ENCODE results near the gene RAD1.
A peak's percentile ranks its signal among the peaks of the same experiment; 100 is the strongest.

The RAD1 gene

DNA sequence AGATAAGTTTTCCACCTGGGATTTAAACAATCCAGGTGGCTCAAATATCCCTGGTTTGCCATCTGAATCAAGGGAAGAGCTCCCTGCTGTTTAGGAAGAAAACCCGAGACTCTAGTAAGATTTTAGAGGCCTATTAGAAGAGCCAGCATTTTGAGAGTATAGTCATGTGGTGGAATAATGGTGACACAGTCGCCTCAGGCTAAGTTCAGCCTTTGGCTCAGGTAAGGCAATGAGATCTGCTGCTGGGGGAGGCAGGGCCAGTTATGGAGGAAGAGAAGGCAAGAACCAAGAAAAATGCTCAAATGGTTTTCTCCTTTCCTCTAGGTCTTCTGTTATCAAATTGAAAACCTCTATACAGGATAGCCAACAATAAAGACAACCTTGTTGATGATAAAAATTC is 16.2 kb downstream of the RAD1 start:
- Histone ChIP-seq H3K4me1 (peaks cover 0 to 9% (median 0%) of the 10 kb centered on the region in 10 experiments; a peak in 8 of 20 replicates), H3K9me3 (replicated peaks in 1 of 11) (no peaks in the 10 kb centered on the region), H3K27me3 (no peaks in the 10 kb centered on the region), H3K4me3 (no peak overlapping the region), H4K20me1 (no peaks in the 10 kb centered on the region; a peak in 1 of 22 replicates), H3K36me3 (peaks cover 0 to 35% (median 6%) of the 10 kb centered on the region in 11 experiments; a peak in 12 of 22 replicates), H3K4me2 (no peak overlapping the region), H3K9ac (no peak overlapping the region), H3K27ac (no peak overlapping the region)
- no peak for TF ChIP-seq Cebpa-rat (IDR thresholded peaks at IDR 0.05)

DNA sequence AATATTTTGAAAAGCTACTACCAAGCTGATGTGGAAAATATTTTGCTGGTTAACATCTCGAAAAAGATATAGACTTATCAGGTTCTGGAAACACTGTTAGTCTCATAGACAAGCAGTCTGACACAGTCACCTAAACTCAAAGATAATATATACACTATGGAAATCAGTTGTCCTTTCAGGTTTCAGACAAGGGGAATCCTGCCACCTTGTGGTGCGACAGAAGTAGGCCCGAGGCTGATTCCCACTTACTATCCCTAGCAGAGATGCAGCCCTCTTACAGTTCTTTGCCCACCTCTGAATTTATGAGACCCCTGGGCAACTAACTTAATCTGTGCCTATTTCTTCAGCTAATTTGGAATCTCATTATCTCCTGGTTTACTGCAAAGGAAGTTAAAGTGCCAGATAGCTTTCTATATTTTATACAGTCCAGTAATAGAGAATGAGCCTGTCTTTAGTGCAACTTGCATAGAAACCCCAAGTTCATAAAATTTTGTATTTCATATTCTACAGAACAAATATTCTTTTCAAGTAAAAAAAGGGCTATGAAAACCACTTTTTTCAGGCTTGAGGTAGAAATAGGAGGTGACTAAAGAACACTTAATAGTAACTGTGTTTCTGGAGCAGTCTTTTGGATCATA is 16.9 kb downstream of the RAD1 start:
- H4K20me1 ChIP-seq: no peaks in the 10 kb centered on the region

DNA sequence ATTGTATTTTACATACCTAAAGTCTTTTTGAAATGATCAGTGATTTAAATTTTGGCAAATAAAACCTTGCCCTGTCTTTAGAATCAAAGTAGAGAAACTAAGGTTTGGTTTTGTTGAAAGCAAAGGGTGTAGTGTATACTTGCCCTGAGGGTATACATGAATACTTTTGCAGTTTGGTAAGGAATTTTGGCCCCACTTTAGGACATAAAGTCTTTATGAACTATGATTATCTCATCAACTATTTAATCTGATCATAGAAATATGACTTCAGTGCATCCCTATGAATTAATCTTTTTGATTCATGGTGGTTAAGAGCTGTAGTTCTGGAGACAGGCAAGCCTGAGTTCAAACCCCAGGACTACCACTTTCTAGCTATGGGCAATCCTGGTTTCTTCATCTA is 17.7 kb downstream of the RAD1 start:
- peaks cover 0 to 23% (median 5%) of the 10 kb centered on the region in 11 experiments; a peak in 9 of 22 replicates for H3K36me3 ChIP-seq
- no peak overlapping the region for H3K4me3 ChIP-seq
- H3K4me1 ChIP-seq: peaks cover 0 to 21% (median 9%) of the 10 kb centered on the region in 10 experiments; a peak in 13 of 20 replicates
- H3K27me3 ChIP-seq: no peaks in the 10 kb centered on the region
- no peak overlapping the region for H3K9ac ChIP-seq
- no peak overlapping the region for H3K27ac ChIP-seq
- no peak overlapping the region for H3K4me2 ChIP-seq
- no peak for TF ChIP-seq Cebpa-rat (IDR thresholded peaks at IDR 0.05)
- no peaks in the 10 kb centered on the region for H3K9me3 ChIP-seq (replicated peaks in 1 of 11)
- no peaks in the 10 kb centered on the region for H4K20me1 ChIP-seq

More for the DNA sequence above, 16.9 kb downstream of the RAD1 start:
- Histone ChIP-seq H3K27ac (no peak overlapping the region), H3K27me3 (no peaks in the 10 kb centered on the region), H3K4me3 (no peak overlapping the region), H3K36me3 (peaks cover 0 to 29% (median 6%) of the 10 kb centered on the region in 11 experiments; a peak in 9 of 22 replicates), H3K4me2 (no peak overlapping the region), H3K9me3 (replicated peaks in 1 of 11) (no peaks in the 10 kb centered on the region), H3K4me1 (peaks cover 0 to 16% (median 6%) of the 10 kb centered on the region in 10 experiments; a peak in 13 of 20 replicates), H3K9ac (no peak overlapping the region)
- TF ChIP-seq Cebpa-rat (IDR thresholded peaks at IDR 0.05): no peak

DNA sequence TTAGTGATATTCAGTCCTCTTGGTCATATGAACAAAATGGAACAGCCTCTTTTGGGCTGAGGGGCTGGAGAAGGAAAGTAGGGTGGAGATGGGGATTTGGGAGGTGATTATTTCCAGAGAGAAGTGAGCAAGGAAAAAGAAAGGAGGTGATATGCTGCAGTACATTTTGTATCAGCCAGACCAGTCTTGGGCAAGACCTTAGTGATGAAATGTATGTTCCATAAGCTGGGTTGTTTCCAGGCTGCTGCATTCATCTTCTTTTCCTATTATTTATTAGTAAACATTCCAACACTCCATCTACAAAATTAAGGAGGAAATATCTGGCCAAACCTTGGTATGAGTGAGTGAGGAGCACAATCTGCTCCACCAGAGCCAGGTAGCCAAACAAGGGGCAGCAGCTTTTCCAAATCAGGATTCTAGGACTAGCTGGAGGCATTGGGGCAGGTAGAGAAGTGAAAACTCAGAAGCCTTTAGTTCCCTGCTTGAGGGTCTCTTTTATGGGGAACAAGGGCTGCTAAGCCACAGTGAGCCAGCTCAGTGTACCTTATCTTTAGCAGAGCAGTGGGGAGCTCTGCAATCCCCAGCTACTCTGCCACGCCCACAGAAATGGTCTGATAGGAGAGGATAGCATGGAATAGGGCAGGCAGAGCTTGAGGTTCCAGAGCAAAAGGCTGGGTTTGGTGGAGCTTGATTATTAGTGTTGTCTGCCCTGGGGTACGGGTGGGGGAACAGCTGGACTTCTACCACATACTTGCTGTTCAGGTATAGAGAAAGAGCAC is 19.5 kb downstream of the RAD1 start:
- TF ChIP-seq Cebpa-rat (IDR thresholded peaks at IDR 0.05): no peak
- Histone ChIP-seq H3K4me2 (no peak overlapping the region), H3K27ac (no peak overlapping the region), H3K4me1 (peaks cover 0 to 21% (median 9%) of the 10 kb centered on the region in 10 experiments; a peak in 13 of 20 replicates), H3K9me3 (replicated peaks in 1 of 11) (no peaks in the 10 kb centered on the region), H3K9ac (no peak overlapping the region), H3K4me3 (no peak overlapping the region), H3K36me3 (peaks cover 0 to 10% (median 0%) of the 10 kb centered on the region in 11 experiments; a peak in 1 of 22 replicates), H4K20me1 (no peaks in the 10 kb centered on the region), H3K27me3 (no peaks in the 10 kb centered on the region)

DNA sequence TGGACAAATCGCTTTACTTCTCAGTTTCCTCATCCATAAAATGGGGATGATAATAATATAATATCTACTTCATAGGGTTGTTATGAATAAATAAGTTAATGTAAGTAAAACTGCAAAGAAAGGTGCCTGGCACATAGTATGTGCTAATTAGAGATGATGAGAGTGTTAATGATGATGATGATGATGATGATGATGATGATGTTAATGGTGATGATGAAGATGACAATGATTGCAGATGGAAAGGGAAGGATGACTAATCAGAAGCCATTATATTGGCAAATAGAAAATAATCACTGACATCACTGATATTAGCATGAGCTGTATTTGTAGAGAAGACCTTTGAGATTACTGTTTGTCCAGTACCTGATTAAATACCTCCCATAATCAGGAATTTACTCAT is 20.6 kb downstream of the RAD1 start:
- 0 out of 22 replicates have a peak overlapping the region, but pooled peaks of 2 of the 11 experiments have one; percentile 69 to 74 for H3K4me2 ChIP-seq
- TF ChIP-seq Cebpa-rat (IDR thresholded peaks at IDR 0.05): no peak
- H3K4me3 ChIP-seq: no peak overlapping the region
- peaks cover 0 to 21% (median 9%) of the 10 kb centered on the region in 10 experiments; a peak in 13 of 20 replicates for H3K4me1 ChIP-seq
- no peak overlapping the region for H3K9ac ChIP-seq
- peaks cover 0 to 10% (median 0%) of the 10 kb centered on the region in 11 experiments; a peak in 1 of 22 replicates for H3K36me3 ChIP-seq
- H3K27me3 ChIP-seq: no peaks in the 10 kb centered on the region
- no peaks in the 10 kb centered on the region for H4K20me1 ChIP-seq
- no peaks in the 10 kb centered on the region for H3K9me3 ChIP-seq (replicated peaks in 1 of 11)
- no peak overlapping the region for H3K27ac ChIP-seq

DNA sequence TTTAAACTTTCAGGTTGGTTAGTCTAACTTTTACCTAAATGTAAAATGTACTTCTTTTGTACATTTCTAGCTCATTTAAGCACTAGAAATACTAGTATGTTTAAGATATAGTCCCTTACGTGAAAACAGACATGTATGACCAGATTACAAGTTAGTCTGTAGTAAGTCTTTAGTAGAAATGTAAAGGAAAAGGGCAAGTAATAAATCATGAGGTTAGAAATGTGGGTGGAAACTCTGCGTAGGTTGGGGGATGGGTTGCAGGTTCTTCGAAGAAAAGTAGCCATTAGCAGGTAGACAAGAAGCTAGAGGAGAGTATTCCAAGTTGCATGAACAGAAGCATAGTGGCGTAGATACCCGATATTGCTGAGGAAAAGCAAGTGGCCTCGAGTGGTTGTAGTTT is 22.9 kb downstream of the RAD1 start:
- Histone ChIP-seq H3K27ac (no peak overlapping the region), H3K27me3 (no peaks in the 10 kb centered on the region), H3K9me3 (replicated peaks in 1 of 11) (no peaks in the 10 kb centered on the region)

DNA sequence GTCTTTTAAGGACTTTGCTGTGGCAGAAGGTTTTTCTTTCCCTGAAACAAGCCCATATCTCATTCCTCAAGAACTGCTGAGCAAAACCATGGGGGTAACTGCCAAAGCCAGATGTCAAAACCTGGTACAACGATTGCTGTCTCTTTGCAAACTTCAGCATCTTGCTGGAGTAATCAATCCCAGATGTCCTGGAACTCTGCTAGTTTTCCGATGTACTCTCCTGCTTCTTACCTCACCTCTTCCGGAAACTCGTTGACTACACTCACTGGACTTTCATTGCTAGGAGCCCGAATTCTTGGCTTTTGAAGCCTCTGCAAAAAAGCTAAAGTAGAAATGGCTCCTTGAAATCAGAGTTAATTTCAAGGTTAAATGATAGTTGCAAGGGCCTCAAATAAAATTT is 23.3 kb downstream of the RAD1 start:
- Histone ChIP-seq H3K27me3 (no peaks in the 10 kb centered on the region), H3K4me3 (no peak overlapping the region), H3K9me3 (replicated peaks in 1 of 11) (no peaks in the 10 kb centered on the region), H4K20me1 (no peaks in the 10 kb centered on the region), H3K36me3 (peaks cover 0 to 10% (median 0%) of the 10 kb centered on the region in 11 experiments; a peak in 1 of 22 replicates), H3K9ac (no peak overlapping the region), H3K27ac (no peak overlapping the region), H3K4me1 (peaks cover 0 to 21% (median 9%) of the 10 kb centered on the region in 10 experiments; a peak in 13 of 20 replicates), H3K4me2 (no peak overlapping the region)
- TF ChIP-seq Cebpa-rat (IDR thresholded peaks at IDR 0.05): no peak

More for the DNA sequence above, 22.9 kb downstream of the RAD1 start:
- TF ChIP-seq Cebpa-rat (IDR thresholded peaks at IDR 0.05): no peak
- Histone ChIP-seq H4K20me1 (no peaks in the 10 kb centered on the region), H3K9ac (no peak overlapping the region), H3K4me3 (no peak overlapping the region), H3K4me1 (peaks cover 0 to 21% (median 9%) of the 10 kb centered on the region in 10 experiments; a peak in 13 of 20 replicates), H3K36me3 (peaks cover 0 to 10% (median 0%) of the 10 kb centered on the region in 11 experiments; a peak in 1 of 22 replicates), H3K4me2 (no peak overlapping the region)

DNA sequence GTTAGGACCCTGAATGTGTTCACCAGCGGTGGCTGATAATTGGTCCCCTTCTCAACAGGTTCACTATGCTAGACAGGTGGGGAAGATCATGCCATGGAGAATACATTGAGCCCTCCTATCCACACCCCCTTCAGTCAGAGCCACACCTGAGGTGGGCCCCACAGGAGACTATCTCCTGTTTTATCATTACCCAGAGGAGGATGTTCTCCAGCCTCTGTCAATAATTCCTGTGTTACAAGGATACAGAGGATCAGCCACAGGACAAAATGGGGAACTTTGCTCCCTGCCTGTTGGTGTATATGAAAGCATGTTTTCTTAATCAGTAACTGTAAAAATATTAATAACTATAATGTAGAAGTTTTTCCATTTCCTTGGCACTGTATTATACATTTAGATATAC is 25.9 kb downstream of the RAD1 start:
- Histone ChIP-seq H3K27me3 (no peaks in the 10 kb centered on the region), H4K20me1 (no peaks in the 10 kb centered on the region), H3K27ac (no peak overlapping the region), H3K4me3 (no peak overlapping the region), H3K36me3 (no peaks in the 10 kb centered on the region), H3K9me3 (replicated peaks in 1 of 11) (no peaks in the 10 kb centered on the region), H3K4me2 (no peak overlapping the region), H3K4me1 (peaks cover 0 to 16% (median 9%) of the 10 kb centered on the region in 10 experiments; a peak in 13 of 20 replicates), H3K9ac (no peak overlapping the region)
- no peak for TF ChIP-seq Cebpa-rat (IDR thresholded peaks at IDR 0.05)

DNA sequence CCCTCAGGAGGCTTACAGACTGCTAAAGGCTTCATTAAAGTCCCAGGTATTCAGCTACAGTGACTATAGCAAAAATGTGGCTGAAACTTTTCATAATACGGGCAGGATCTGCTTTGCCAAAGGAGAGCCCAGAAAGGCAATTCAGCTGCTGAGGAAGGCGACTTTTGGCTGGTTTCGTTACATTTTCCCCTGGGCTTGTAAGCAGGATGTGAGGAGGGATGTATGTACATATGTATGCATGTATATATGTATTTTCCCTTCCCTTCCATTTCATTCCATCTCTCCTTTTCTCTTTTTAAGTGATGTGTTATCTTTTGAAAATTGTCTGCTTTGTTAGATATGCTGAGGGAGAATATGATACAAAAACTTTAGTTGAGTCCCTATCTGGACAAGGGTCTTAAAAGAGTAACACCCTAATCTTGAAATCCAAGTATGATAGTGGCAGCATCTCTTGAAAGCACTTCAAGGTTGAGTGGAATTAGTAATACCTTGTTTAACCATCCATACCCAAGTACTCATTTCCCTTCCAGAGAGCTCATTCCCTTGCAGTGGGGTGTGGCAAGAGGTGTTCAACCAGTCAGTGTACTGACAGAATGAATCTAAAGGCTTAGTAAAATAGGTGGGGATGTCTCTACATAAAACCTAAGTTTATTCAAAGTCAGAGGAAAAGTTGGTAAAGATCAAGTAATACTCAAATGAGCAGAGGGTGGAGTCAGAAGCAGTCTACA is 28.7 kb downstream of the RAD1 start:
- Histone ChIP-seq H3K4me2 (no peak overlapping the region), H3K9ac (no peak overlapping the region), H4K20me1 (no peaks in the 10 kb centered on the region), H3K27ac (no peak overlapping the region), H3K36me3 (no peaks in the 10 kb centered on the region), H3K9me3 (replicated peaks in 1 of 11) (no peaks in the 10 kb centered on the region), H3K4me3 (no peak overlapping the region), H3K27me3 (no peaks in the 10 kb centered on the region), H3K4me1 (no peaks in the 10 kb centered on the region)
- TF ChIP-seq Cebpa-rat (IDR thresholded peaks at IDR 0.05): no peak
